WTC11 (cell line): ENCODE measurements around the gene PANX3. TPM values are rescaled to one million over a fixed set of nuclear protein-coding genes. Genes with fewer than 3 reads are reported as not detected.

ENCODE experiments used
- ATAC-seq: fragments of 200-7000 bp; cut with Tn5 transposase; 2 replicates; pipeline ENCODE4 v1.10.0; 2021; ENCODE audit warnings: mild to moderate bottlenecking, moderate library complexity
- CTCF ChIA-PET: fragments of 300-600 bp; sonication (Branson Sonifier 250); formaldehyde crosslinking; loops from one replicate; lab custom pipeline; 2021; ENCODE audit warnings: antibody characterized with exemption; lab: Charles Lee
- POLR2A ChIA-PET: fragments of 350-600 bp; sonication (Branson Sonifier 250); formaldehyde crosslinking; loops from one replicate; lab custom pipeline; 2021; ENCODE audit warnings: antibody characterized with exemption; lab: Charles Lee
- DNase-seq: peaks from one replicate; pipeline ENCODE4 v3.0.0; 2021; ENCODE audit warnings: low spot score
- H3K27ac Mint-ChIP-seq: 2 replicates; pipeline ENCODE4 v1.8.0; 2021; ENCODE audit warnings: mixed read lengths
- H3K27me3 Mint-ChIP-seq: 2 replicates; pipeline ENCODE4 v1.8.0; 2021; ENCODE audit warnings: low read depth, mild to moderate bottlenecking, moderate library complexity, mixed read lengths
- H3K36me3 Mint-ChIP-seq: 2 replicates; pipeline ENCODE4 v1.8.0; 2021; ENCODE audit warnings: mixed read lengths
- H3K4me1 Mint-ChIP-seq: 2 replicates; pipeline ENCODE4 v1.8.0; 2022; ENCODE audit warnings: mixed read lengths
- H3K4me3 Mint-ChIP-seq: 2 replicates; pipeline ENCODE4 v1.8.0; 2021; ENCODE audit warnings: mild to moderate bottlenecking, moderate library complexity, mixed read lengths
- H3K9me3 Mint-ChIP-seq: 2 replicates; pipeline ENCODE4 v1.8.0; 2021; ENCODE audit warnings: mixed read lengths
- AFF4 ChIP-seq: sonication (generic); formaldehyde crosslinking; IDR thresholded peaks from 2 replicates; pipeline ENCODE4 v1.8.1; 2023; ENCODE audit warnings: mild to moderate bottlenecking, missing genetic modification reagents, borderline replicate concordance
- ARID4B ChIP-seq: sonication (generic); formaldehyde crosslinking; IDR thresholded peaks from 2 replicates; pipeline ENCODE4 v1.8.0; 2023; ENCODE audit warnings: missing genetic modification reagents, mild to moderate bottlenecking, borderline replicate concordance
- CDX4 ChIP-seq: fragments of 250-450 bp; sonication (Bioruptor Pico); IDR thresholded peaks from 2 replicates; pipeline ENCODE4 v1.9.0; 2021; ENCODE audit warnings: moderate library complexity, mild to moderate bottlenecking, inconsistent platforms, borderline replicate concordance
- E2F5 ChIP-seq: sonication (generic); formaldehyde crosslinking; IDR thresholded peaks from 2 replicates; pipeline ENCODE4 v1.8.1; 2022; ENCODE audit warnings: mild to moderate bottlenecking, moderate library complexity, missing genetic modification reagents
- ESRRA ChIP-seq: sonication (generic); formaldehyde crosslinking; IDR thresholded peaks from 2 replicates; pipeline ENCODE4 v1.8.1; 2022; ENCODE audit warnings: mild to moderate bottlenecking, missing genetic modification reagents, borderline replicate concordance
- FOXP1 ChIP-seq: sonication (generic); formaldehyde crosslinking; IDR thresholded peaks from 2 replicates; pipeline ENCODE4 v1.8.0; 2022; ENCODE audit warnings: missing genetic modification reagents, mild to moderate bottlenecking, moderate library complexity, borderline replicate concordance
- IRF2 ChIP-seq: sonication (generic); formaldehyde crosslinking; IDR thresholded peaks from 2 replicates; pipeline ENCODE4 v1.8.0; 2022; ENCODE audit warnings: low read depth, missing genetic modification reagents, borderline replicate concordance
- JAZF1 ChIP-seq: fragments of 250-450 bp; sonication (Bioruptor Pico); IDR thresholded peaks from 2 replicates; pipeline ENCODE4 v1.9.0; 2021; ENCODE audit warnings: moderate library complexity, mild to moderate bottlenecking, inconsistent platforms
- NFATC4 ChIP-seq: fragments of 250-450 bp; sonication (Bioruptor Pico); IDR thresholded peaks from 2 replicates; pipeline ENCODE4 v1.9.0; 2021; ENCODE audit warnings: mild to moderate bottlenecking
- NR2C2 ChIP-seq: sonication (generic); formaldehyde crosslinking; IDR thresholded peaks from 2 replicates; pipeline ENCODE4 v1.8.0; 2022; ENCODE audit warnings: mild to moderate bottlenecking, missing genetic modification reagents
- PRDM15 ChIP-seq: sonication (generic); formaldehyde crosslinking; IDR thresholded peaks from 2 replicates; pipeline ENCODE4 v1.8.0; 2022; ENCODE audit warnings: missing genetic modification reagents
- SP1 ChIP-seq: sonication (generic); formaldehyde crosslinking; conservative IDR thresholded peaks from 2 replicates; pipeline ENCODE4 v1.8.1; 2022; ENCODE audit warnings: missing genetic modification reagents
- TEAD1 ChIP-seq: sonication (generic); formaldehyde crosslinking; IDR thresholded peaks from 2 replicates; pipeline ENCODE4 v1.8.0; 2022; ENCODE audit warnings: mild to moderate bottlenecking, missing genetic modification reagents
- USF2 ChIP-seq: sonication (generic); formaldehyde crosslinking; IDR thresholded peaks from 2 replicates; pipeline ENCODE4 v1.8.1; 2023; ENCODE audit warnings: mild to moderate bottlenecking, missing genetic modification reagents, moderate library complexity
- ZNF121 ChIP-seq: sonication (generic); formaldehyde crosslinking; IDR thresholded peaks from 2 replicates; pipeline ENCODE4 v1.8.0; 2023; ENCODE audit warnings: missing genetic modification reagents
- ZNF219 ChIP-seq: sonication (generic); formaldehyde crosslinking; IDR thresholded peaks from 2 replicates; pipeline ENCODE4 v1.8.0; 2023; ENCODE audit warnings: missing genetic modification reagents, mild to moderate bottlenecking, borderline replicate concordance
- ZNF281 ChIP-seq: sonication (generic); formaldehyde crosslinking; IDR thresholded peaks from 2 replicates; pipeline ENCODE4 v1.8.0; 2023; ENCODE audit warnings: mild to moderate bottlenecking, missing genetic modification reagents
- total RNA-seq: library from RNA; stranded (reverse); gene quantifications from 3 replicates; pipeline ENCODE4 v1.2.3, GENCODE V29; 2021

Gene PANX3
- total RNA-seq, 1 experiment from 2014 or later, result not detected

- ATAC-seq, result no peak
- DNase-seq, result no peak
- no peaks in the 10 kb centered on the region for H3K27me3 Mint-ChIP-seq
- no peaks in the 10 kb centered on the region for H3K9me3 Mint-ChIP-seq
- no peak overlapping the region for H3K27ac Mint-ChIP-seq
- POLR2A ChIA-PET, result no interaction called here
- H3K36me3 Mint-ChIP-seq, result no peaks in the 10 kb centered on the region
- CTCF ChIA-PET, result interaction anchor here (1.1 to 1.5 kb wide), 2 partner anchors 45 to 180 kb away, joined by 3 to 4 read pairs; no protein-coding TSS in a partner anchor
- H3K4me1 Mint-ChIP-seq, result peaks cover 7% of the 10 kb centered on the region
- TF ChIP-seq ZNF121 (CRISPR knock-in tag) (no peak), ZNF219 (CRISPR knock-in tag) (no peak), JAZF1 (CRISPR knock-in tag) (no peak), NR2C2 (no peak), ARID4B (CRISPR knock-in tag) (no peak), SP1 (no peak), E2F5 (no peak), NFATC4 (CRISPR knock-in tag) (no peak), ZNF281 (CRISPR knock-in tag) (no peak), USF2 (CRISPR knock-in tag) (no peak), ESRRA (CRISPR knock-in tag) (no peak), TEAD1 (CRISPR knock-in tag) (no peak), FOXP1 (CRISPR knock-in tag) (no peak), AFF4 (CRISPR knock-in tag) (no peak), PRDM15 (CRISPR knock-in tag) (no peak), IRF2 (CRISPR knock-in tag) (no peak), CDX4 (no peak)
- H3K4me3 Mint-ChIP-seq, result no peak overlapping the region
These were observed 29.4 kb upstream of the PANX3 start for GRCh38 chr11:124581817-124582216.
